ENCODE measurements around the gene RAB8A. TPM values are rescaled to one million over a fixed set of nuclear protein-coding genes. Genes with fewer than 3 reads are reported as not detected.

Gene RAB8A
- total RNA-seq (10 to 100 TPM; 70.7 to 88.8 TPM), polyA plus RNA-seq (ENCODE audit: insufficient read length in 6 of 6) (100 to 1,000 TPM in 1 of 6 donors, 10 to 100 TPM in 5; 64.9 to 102 (median 73.0) TPM)
- long read RNA-seq, donor 1, transcript RAB8A-201 (8 exons, 2,827 nt): major isoform, 46 of 59 reads
- long read RNA-seq, donor 1, partial matches to known transcripts: 11 of 59 reads
- long read RNA-seq, donor 1, other reads (novel, unspliced or antisense): 0 of 59 reads
- long read RNA-seq, donor 2, transcript RAB8A-201 (8 exons, 2,827 nt): major isoform, 35 of 36 reads
- long read RNA-seq, donor 2, partial matches to known transcripts: 0 of 36 reads
- long read RNA-seq, donor 2, other reads (novel, unspliced or antisense): 0 of 36 reads
- long read RNA-seq, donor 3, transcript RAB8A-201 (8 exons, 2,827 nt): major isoform, 34 of 34 reads
- long read RNA-seq, donor 3, partial matches to known transcripts: 0 of 34 reads
- long read RNA-seq, donor 3, other reads (novel, unspliced or antisense): 0 of 34 reads
- long read RNA-seq, donor 4, transcript RAB8A-201 (8 exons, 2,827 nt): major isoform, 47 of 55 reads
- long read RNA-seq, donor 4, partial matches to known transcripts: 3 of 55 reads
- long read RNA-seq, donor 4, other reads (novel, unspliced or antisense): 5 of 55 reads
- long read RNA-seq, donor 5, transcript RAB8A-201 (8 exons, 2,827 nt): major isoform, 32 of 35 reads
- long read RNA-seq, donor 5, partial matches to known transcripts: 0 of 35 reads
- long read RNA-seq, donor 5, other reads (novel, unspliced or antisense): 0 of 35 reads
- long read RNA-seq, donor 6, transcript RAB8A-201 (8 exons, 2,827 nt): major isoform, 38 of 40 reads
- long read RNA-seq, donor 6, partial matches to known transcripts: 0 of 40 reads
- long read RNA-seq, donor 6, other reads (novel, unspliced or antisense): 0 of 40 reads
- long read RNA-seq, donor 7, transcript RAB8A-201 (8 exons, 2,827 nt): major isoform, 16 of 17 reads
- long read RNA-seq, donor 7, partial matches to known transcripts: 0 of 17 reads
- long read RNA-seq, donor 7, other reads (novel, unspliced or antisense): 0 of 17 reads
- long read RNA-seq, donor 8, transcript RAB8A-201 (8 exons, 2,827 nt): major isoform, 36 of 38 reads
- long read RNA-seq, donor 8, partial matches to known transcripts: 0 of 38 reads
- long read RNA-seq, donor 8, other reads (novel, unspliced or antisense): 0 of 38 reads
- long read RNA-seq, donor 9: 0 reads
- long read RNA-seq, donor 10, transcript RAB8A-201 (8 exons, 2,827 nt): major isoform, 83 of 91 reads
- long read RNA-seq, donor 10, partial matches to known transcripts: 3 of 91 reads
- long read RNA-seq, donor 10, other reads (novel, unspliced or antisense): 4 of 91 reads
- long read RNA-seq, donor 11: 0 reads
- long read RNA-seq, donor 12, transcript RAB8A-201 (8 exons, 2,827 nt): major isoform, 22 of 23 reads
- long read RNA-seq, donor 12, partial matches to known transcripts: 0 of 23 reads
- long read RNA-seq, donor 12, other reads (novel, unspliced or antisense): 0 of 23 reads

DNA sequence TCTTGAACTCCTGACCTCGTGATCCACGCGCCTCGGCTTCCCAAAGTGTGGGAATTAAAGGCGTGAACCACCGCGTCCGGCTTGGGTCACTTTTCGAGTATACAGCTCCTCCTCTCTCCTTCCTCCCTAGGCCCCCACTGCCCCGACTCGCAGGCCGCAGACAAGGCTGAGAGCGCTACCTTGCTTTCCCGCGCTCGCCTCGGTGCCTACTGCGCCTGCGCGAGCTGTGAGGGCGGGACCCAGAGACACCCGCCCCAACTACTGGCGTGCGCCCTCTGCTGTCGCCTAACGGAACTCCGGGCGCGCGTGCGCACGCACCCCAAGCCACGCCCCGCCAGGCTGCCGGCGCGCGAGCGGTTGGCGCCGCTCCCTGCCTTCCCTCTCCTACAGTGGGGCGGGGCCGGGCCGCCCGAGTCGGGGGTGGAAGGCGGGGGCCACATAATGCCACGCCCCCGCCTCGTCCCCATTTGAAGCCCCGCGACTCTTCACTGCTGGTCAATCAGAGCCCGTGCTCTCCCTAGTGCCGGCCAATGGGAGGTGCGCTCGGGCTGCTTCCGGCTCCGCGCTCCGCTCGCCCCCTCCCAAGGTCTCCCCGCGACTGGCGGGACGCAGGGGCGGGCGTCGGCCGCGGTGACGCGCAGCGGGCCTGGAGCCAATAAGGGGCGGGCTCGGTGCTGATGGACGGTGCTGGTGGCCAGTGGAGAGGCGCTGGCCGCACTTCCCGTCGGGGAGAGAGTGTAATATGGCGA, at the start of gene RAB8A:
TSS of gene RAB8A (plus strand) at position 730 of the 749 bp plus-strand sequence. CDS start at position 743, 13 bp downstream.
- peak; percentile 96 for ATAC-seq
- intact Hi-C loops (cut with DNase I): no loop called here
- H3K9me3 ChIP-seq: no peaks in the 10 kb centered on the region

DNA sequence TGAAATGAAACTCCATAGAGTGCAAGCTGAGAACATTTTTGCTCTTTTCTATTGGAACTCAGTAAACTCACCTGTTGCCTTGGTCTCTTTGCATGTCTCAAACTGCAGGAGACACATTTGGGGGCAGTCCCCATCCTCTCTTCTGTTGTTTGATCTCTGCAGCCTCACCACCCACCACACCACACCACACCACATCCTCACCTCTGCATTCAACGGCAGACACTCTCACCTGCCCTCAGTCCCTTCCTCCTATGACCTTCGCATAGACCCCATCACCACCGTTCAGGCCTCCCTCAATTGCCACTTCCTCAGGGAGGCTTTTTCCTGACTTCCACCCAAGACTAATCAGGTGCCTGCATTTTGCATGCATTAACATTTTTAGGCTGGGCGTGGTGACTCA, 49.7 kb upstream of the RAB8A start:
- no peak for TF ChIP-seq CTCF (IDR thresholded peaks at IDR 0.05)
- Histone ChIP-seq H3K36me3 (no peaks in the 10 kb centered on the region), H3K27ac (no peak overlapping the region), H3K27me3 (no peaks in the 10 kb centered on the region), H3K4me3 (no peak overlapping the region), H3K9me3 (peaks cover 0 to 4% of the 10 kb centered on the region in 2 donors), H3K4me1 (peaks cover under 1 to 16% of the 10 kb centered on the region in 2 donors)
- ATAC-seq (no peak), DNase-seq (no peak)
- intact Hi-C loops (cut with DNase I): no loop called here

More for the DNA sequence above, at the start of gene RAB8A:
- Histone ChIP-seq H3K4me3 (peak within 1 kb of the TSS; percentile 90 to 94), H3K36me3 (peaks cover 0 to 24% of the 10 kb centered on the region in 2 donors), H3K4me1 (peaks cover 6 to 48% of the 10 kb centered on the region in 2 donors), H3K27me3 (no peaks in the 10 kb centered on the region), H3K27ac (peak within 1 kb of the TSS; percentile 81 to 92)
- DNase-seq: peak; percentile 99
- peak; percentile 91 to 98 for TF ChIP-seq CTCF (IDR thresholded peaks at IDR 0.05)

- Histone ChIP-seq H3K9me3 (peaks cover 0 to 2% of the 10 kb centered on the region in 2 donors), H3K27ac (no peak overlapping the region), H3K36me3 (no peaks in the 10 kb centered on the region), H3K27me3 (no peaks in the 10 kb centered on the region), H3K4me1 (peaks cover 3 to 24% of the 10 kb centered on the region in 2 donors), H3K4me3 (no peak overlapping the region)
- ATAC-seq: peak; percentile 72
- peak; percentile 81 to 94 for TF ChIP-seq CTCF (IDR thresholded peaks at IDR 0.05)
- DNase-seq: no peak
- intact Hi-C loops (cut with DNase I): no loop called here
These were observed 48.9 kb upstream of the RAB8A start for GRCh38 chr19:16062789-16063188.

- intact Hi-C loops (cut with DNase I): no loop called here
- no peaks in the 10 kb centered on the region for H3K36me3 ChIP-seq
- H3K9me3 ChIP-seq: peaks cover 0 to 2% of the 10 kb centered on the region in 2 donors
- H3K4me1 ChIP-seq: peaks cover 3 to 25% of the 10 kb centered on the region in 2 donors
- H3K4me3 ChIP-seq: no peak overlapping the region
- no peak for ATAC-seq
- H3K27ac ChIP-seq: no peak overlapping the region
- TF ChIP-seq CTCF (IDR thresholded peaks at IDR 0.05): no peak
- DNase-seq: no peak
- H3K27me3 ChIP-seq: no peaks in the 10 kb centered on the region
These were observed 47.3 kb upstream of the RAB8A start for GRCh38 chr19:16064209-16064889.
